IMR-90 (cell line): ENCODE results near the gene NEUROD4. TPM values are rescaled to one million over a fixed set of nuclear protein-coding genes. Genes with fewer than 3 reads are reported as not detected.

Experiments used
- ATAC-seq: fragments of 200-7000 bp; cut with Tn5 transposase; 2 replicates; pipeline ENCODE4 v1.9.1; 2020; ENCODE audit warnings: low read depth, mild to moderate bottlenecking, moderate library complexity
- BruUV-seq: library from RNA; stranded (reverse); fragments of 400-500 nt; replicated peaks from 2 replicates; lab custom pipeline; 2021; lab: Mats Ljungman, UMichigan
- CTCF ChIA-PET: fragments of 300-600 bp; formaldehyde crosslinking; extraction: SDS; loops from one replicate; lab custom pipeline; 2021; ENCODE audit warnings: antibody characterized with exemption; lab: Yijun Ruan, JAX
- POLR2A ChIA-PET: fragments of 300-600 bp; sonication (Branson Sonifier 250); formaldehyde crosslinking; loops from one replicate; lab custom pipeline; 2022; ENCODE audit warnings: antibody characterized with exemption; ENCODE audit not compliant: unreplicated experiment; lab: Charles Lee
- DNase-seq: peaks from one replicate; pipeline ENCODE4 v3.0.0; 2013
- H2AFZ ChIP-seq: replicated peaks from 2 replicates; pipeline ENCODE3; 2013; ENCODE audit warnings: low read length, mild to moderate bottlenecking; ENCODE audit not compliant: poor library complexity
- H2AK5ac ChIP-seq: 2 replicates; pipeline ENCODE4 v1.6.1; 2013; ENCODE audit warnings: low read depth, low read length, inconsistent platforms
- H2AK9ac ChIP-seq: replicated peaks from 2 replicates; pipeline ENCODE3; 2013; ENCODE audit warnings: mild to moderate bottlenecking, low read depth, low read length, moderate library complexity; ENCODE audit not compliant: poor library complexity
- H2BK120ac ChIP-seq: 2 replicates; pipeline ENCODE4 v1.6.1; 2013; ENCODE audit warnings: low read depth, low read length, inconsistent platforms
- H2BK15ac ChIP-seq: 3 replicates; pipeline ENCODE4 v1.6.1; 2013; ENCODE audit warnings: low read depth, low read length, inconsistent platforms
- H2BK20ac ChIP-seq: 2 replicates; pipeline ENCODE4 v1.6.1; 2013; ENCODE audit warnings: low read depth, mild to moderate bottlenecking, inconsistent platforms, low read length, moderate library complexity
- H2BK5ac ChIP-seq: 2 replicates; pipeline ENCODE4 v1.6.1; 2013; ENCODE audit warnings: mild to moderate bottlenecking, low read depth, low read length, inconsistent platforms; ENCODE audit not compliant: poor library complexity, severe bottlenecking
- H3K14ac ChIP-seq: replicated peaks from 2 replicates; pipeline ENCODE4 v1.6.1; 2013; ENCODE audit warnings: low read depth, low read length, inconsistent platforms
- H3K18ac ChIP-seq: 2 replicates; pipeline ENCODE4 v1.6.1; 2013; ENCODE audit warnings: low read depth, low read length, control low read depth
- H3K23ac ChIP-seq: 2 replicates; pipeline ENCODE4 v1.6.1; 2013; ENCODE audit warnings: low read depth, low read length, inconsistent platforms
- H3K27ac ChIP-seq: 2 replicates; pipeline ENCODE4 v1.5.1; 2013; ENCODE audit warnings: mild to moderate bottlenecking, control low read depth, low read length; ENCODE audit not compliant: insufficient read depth
- H3K27me3 ChIP-seq: 2 replicates; pipeline ENCODE4 v1.6.1; 2013; ENCODE audit warnings: low read length; ENCODE audit not compliant: control insufficient read depth, insufficient read depth
- H3K36me3 ChIP-seq: 2 replicates; pipeline ENCODE4 v1.6.1; 2013; ENCODE audit warnings: low read length, mixed read lengths; ENCODE audit not compliant: control insufficient read depth, insufficient read depth
- H3K4ac ChIP-seq: 2 replicates; pipeline ENCODE4 v1.6.1; 2013; ENCODE audit warnings: low read depth, low read length, inconsistent platforms
- H3K4me1 ChIP-seq: 2 replicates; pipeline ENCODE4 v1.6.1; 2013; ENCODE audit warnings: low read length, mixed read lengths; ENCODE audit not compliant: control insufficient read depth, insufficient read depth
- H3K4me2 ChIP-seq: 2 replicates; pipeline ENCODE4 v1.6.1; 2013; ENCODE audit warnings: low read depth, mild to moderate bottlenecking, control low read depth, low read length, moderate library complexity
- H3K4me3 ChIP-seq: 2 replicates; pipeline ENCODE4 v1.5.1; 2013; ENCODE audit warnings: low read depth, mild to moderate bottlenecking, control low read depth, low read length, moderate library complexity; ENCODE audit not compliant: insufficient read depth
- H3K56ac ChIP-seq: 2 replicates; pipeline ENCODE4 v1.6.1; 2013; ENCODE audit warnings: low read length, inconsistent platforms; ENCODE audit not compliant: insufficient read depth; ENCODE audit errors: extremely low read depth
- H3K79me1 ChIP-seq, 2 experiments: 2 replicates each; pipeline ENCODE4 v1.6.1; 2013; ENCODE audit warnings: low read length in 2 of 2, inconsistent platforms in 1 of 2, low read depth in 1 of 2
- H3K9ac ChIP-seq: 2 replicates; pipeline ENCODE4 v1.6.1; 2013; ENCODE audit warnings: low read depth, low read length, control low read depth
- H3K9me1 ChIP-seq: 2 replicates; pipeline ENCODE4 v1.6.1; 2013; ENCODE audit warnings: low read length, inconsistent platforms; ENCODE audit not compliant: insufficient read depth
- H3K9me3 ChIP-seq: 2 replicates; pipeline ENCODE4 v1.6.1; 2013; ENCODE audit warnings: low read length; ENCODE audit not compliant: control insufficient read depth, insufficient read depth
- H4K20me1 ChIP-seq: 2 replicates; pipeline ENCODE4 v1.6.1; 2013; ENCODE audit warnings: low read length, inconsistent platforms; ENCODE audit not compliant: insufficient read depth
- H4K5ac ChIP-seq: 2 replicates; pipeline ENCODE4 v1.6.1; 2013; ENCODE audit warnings: mild to moderate bottlenecking, low read depth, low read length, control low read depth
- H4K8ac ChIP-seq, 2 experiments: 2 replicates each; pipeline ENCODE4 v1.6.1; 2013; ENCODE audit warnings: low read depth in 2 of 2, low read length in 2 of 2, control low read depth in 1 of 2, inconsistent platforms in 1 of 2
- H4K91ac ChIP-seq: 2 replicates; pipeline ENCODE4 v1.6.1; 2013; ENCODE audit warnings: low read depth, low read length, inconsistent platforms; ENCODE audit not compliant: insufficient read depth
- CEBPB ChIP-seq: IDR thresholded peaks from 2 replicates; pipeline ENCODE4 v1.6.1; 2012; ENCODE audit warnings: low read depth, low read length, improper control_type of control experiment
- CHD1 ChIP-seq: IDR thresholded peaks from 2 replicates; pipeline ENCODE4 v1.6.1; 2012; ENCODE audit warnings: low read depth, low read length, improper control_type of control experiment
- CTCF ChIP-seq: conservative IDR thresholded peaks from 2 replicates; pipeline ENCODE4 v1.5.1; 2012; ENCODE audit warnings: mild to moderate bottlenecking, low read depth, low read length, improper control_type of control experiment
- MAZ ChIP-seq: IDR thresholded peaks from 2 replicates; pipeline ENCODE4 v1.6.1; 2012; ENCODE audit warnings: low read depth, mild to moderate bottlenecking, low read length, improper control_type of control experiment, moderate library complexity, borderline replicate concordance
- NFE2L2 ChIP-seq: fragments of 150-350 bp; IDR thresholded peaks from 2 replicates; pipeline ENCODE4 v1.6.1; 2016; ENCODE audit warnings: low read depth, mild to moderate bottlenecking, low read length
- POLR2A ChIP-seq: IDR thresholded peaks from 2 replicates; pipeline ENCODE4 v1.6.1; 2012; ENCODE audit warnings: mild to moderate bottlenecking, low read depth, low read length
- SMC3 ChIP-seq: fragments of 150-350 bp; IDR thresholded peaks from 2 replicates; pipeline ENCODE4 v1.6.1; 2016; ENCODE audit warnings: low read depth, mild to moderate bottlenecking, antibody characterized with exemption, low read length, moderate library complexity
- USF2 ChIP-seq: fragments of 150-350 bp; IDR thresholded peaks from 2 replicates; pipeline ENCODE4 v1.6.1; 2017; ENCODE audit warnings: mild to moderate bottlenecking, antibody characterized with exemption, low read length, low read depth
- WGBS, 2 experiments: methylation state at CpG; one replicate each; pipeline versions ENCODE4 v1.1.5 to v1.1.7; 2013; ENCODE audit warnings: missing lambda C conversion rate in 2 of 2; ENCODE audit not compliant: insufficient read length in 1 of 2; ENCODE audit errors: extremely low coverage in 2 of 2; 5-methylcytosine and 5-hydroxymethylcytosine counted together
- dilution Hi-C: fragments of 300-500 bp; cut with HindIII; formaldehyde crosslinking; loops from one replicate; pipeline ENCODE4 v1.14.3; 2018; ENCODE audit warnings: low sequenced_read_pairs; ENCODE audit not compliant: unreplicated experiment
- in situ Hi-C: fragments of 300-500 bp; cut with MboI; formaldehyde crosslinking; loops from 3 replicates; pipeline ENCODE4 v1.14.3; 2019; ENCODE audit warnings: low sequenced_read_pairs, inconsistent platforms, mixed read lengths
- intact Hi-C: fragments of 100-400 bp; cut with micrococcal nuclease; formaldehyde crosslinking; loops from 2 replicates; pipeline ENCODE4 v1.10.0; 2022
- polyA plus RNA-seq, 3 experiments: library from polyadenylated mRNA; depleted of rRNA; stranded (reverse); fragments of >200 nt; gene quantifications; 2 replicates each; pipeline ENCODE4 v1.2.3, GENCODE V29; 2012; ENCODE audit warnings: low replicate concordance in 1 of 3
- total RNA-seq: library from RNA; depleted of rRNA; stranded (reverse); fragments of >200 nt; gene quantifications from 2 replicates; pipeline ENCODE4 v1.2.3, GENCODE V29; 2012

NEUROD4 gene
- total and polyA plus RNA-seq, 2 of the 4 experiments (the other 2 are of a cell fraction), result not detected

GRCh38 chr12:55024575-55024974, 4.8 kb downstream of the NEUROD4 start:
- no peak overlapping the region for H2BK15ac ChIP-seq
- no peak overlapping the region for H2BK120ac ChIP-seq
- no peak overlapping the region for H3K56ac ChIP-seq
- dilution Hi-C loops, result no loop called here
- no peak overlapping the region for H2BK5ac ChIP-seq
- POLR2A ChIA-PET, result no interaction called here
- H3K4ac ChIP-seq, result no peak overlapping the region
- H2BK20ac ChIP-seq, result no peak overlapping the region
- TF ChIP-seq POLR2A, result no peak
- TF ChIP-seq CEBPB, result no peak
- no peak for TF ChIP-seq SMC3
- TF ChIP-seq CTCF, result no peak
- no peak for TF ChIP-seq CHD1
- no peak for TF ChIP-seq NFE2L2
- no peak for TF ChIP-seq MAZ
- no peak for TF ChIP-seq USF2
- H3K4me2 ChIP-seq, result no peak overlapping the region
- no peaks in the 10 kb centered on the region for H3K9me1 ChIP-seq
- no peak overlapping the region for H3K9ac ChIP-seq
- H4K5ac ChIP-seq, result no peak overlapping the region
- H3K27me3 ChIP-seq, result no peaks in the 10 kb centered on the region
- no peak overlapping the region for H4K8ac ChIP-seq
- no peak overlapping the region for H3K27ac ChIP-seq
- DNase-seq, result no peak
- H4K20me1 ChIP-seq, result no peaks in the 10 kb centered on the region
- no peak for ATAC-seq
- no peak overlapping the region for H3K14ac ChIP-seq
- H3K18ac ChIP-seq, result no peak overlapping the region
- H2AK5ac ChIP-seq, result no peak overlapping the region
- no peaks in the 10 kb centered on the region for H3K9me3 ChIP-seq
- no peaks in the 10 kb centered on the region for H3K4me1 ChIP-seq
- no peak overlapping the region for H3K23ac ChIP-seq
- H3K79me1 ChIP-seq, result no peaks in the 10 kb centered on the region
- no peak overlapping the region for H4K91ac ChIP-seq
- intact Hi-C loops, result no loop called here
- in situ Hi-C loops, result no loop called here
- no peak overlapping the region for H2AFZ ChIP-seq
- no CpG with 5 or more reads among the region's 2 CpGs for WGBS, 2 experiments
- H3K36me3 ChIP-seq, result no peaks in the 10 kb centered on the region
- BruUV-seq, result no TSS peak
- CTCF ChIA-PET, result interaction anchor here (1.1 kb wide), 1 partner anchor 44 kb away, joined by 3 read pairs; no protein-coding TSS in a partner anchor
- H3K4me3 ChIP-seq, result no peak overlapping the region
- no peak overlapping the region for H2AK9ac ChIP-seq
